IPS-15b (cell line): ENCODE data around the gene FGF10.

Source experiments
- H3K27me3 ChIP-seq: one replicate; pipeline ENCODE4 v1.6.1; 2013; ENCODE audit warnings: low read length; ENCODE audit not compliant: control insufficient read depth, insufficient read depth
- H3K36me3 ChIP-seq: one replicate; pipeline ENCODE4 v1.6.1; 2013; ENCODE audit warnings: low read length; ENCODE audit not compliant: control insufficient read depth, insufficient read depth
- H3K4me1 ChIP-seq: one replicate; pipeline ENCODE4 v1.6.1; 2013; ENCODE audit warnings: mild to moderate bottlenecking, low read length; ENCODE audit not compliant: control insufficient read depth, insufficient read depth
- H3K4me3 ChIP-seq: one replicate; pipeline ENCODE4 v1.5.1; 2013; ENCODE audit warnings: low read depth, low read length
- H3K9ac ChIP-seq: one replicate; pipeline ENCODE4 v1.6.1; 2013; ENCODE audit warnings: low read depth, mild to moderate bottlenecking, low read length
- H3K9me3 ChIP-seq: one replicate; pipeline ENCODE4 v1.6.1; 2013; ENCODE audit warnings: mild to moderate bottlenecking, low read length; ENCODE audit not compliant: control insufficient read depth, insufficient read depth

Gene FGF10

DNA sequence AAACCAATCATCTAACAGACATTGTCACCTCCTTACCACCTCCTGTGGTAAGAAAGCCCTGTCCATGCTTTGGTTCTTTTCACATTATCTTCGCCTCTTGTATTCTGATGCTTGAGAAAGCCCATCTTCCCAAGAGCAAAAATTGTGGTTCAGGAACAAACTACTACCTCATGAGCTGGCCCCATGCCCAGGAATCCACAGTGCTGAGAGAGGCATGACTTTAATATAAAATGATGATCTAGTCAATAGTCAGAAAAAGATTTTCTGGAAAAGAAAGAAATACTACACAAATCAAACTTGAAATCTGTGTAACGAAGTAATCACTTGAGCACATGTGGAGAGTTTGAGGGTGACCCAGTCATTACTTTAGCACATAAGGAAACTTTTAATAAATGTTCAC is 94.7 kb downstream of the FGF10 start:
- no peaks in the 10 kb centered on the region for H3K4me1 ChIP-seq
- no peaks in the 10 kb centered on the region for H3K36me3 ChIP-seq
- H3K4me3 ChIP-seq, result no peak overlapping the region
- H3K9ac ChIP-seq, result no peak overlapping the region
- H3K27me3 ChIP-seq, result no peaks in the 10 kb centered on the region
- H3K9me3 ChIP-seq, result no peaks in the 10 kb centered on the region

DNA sequence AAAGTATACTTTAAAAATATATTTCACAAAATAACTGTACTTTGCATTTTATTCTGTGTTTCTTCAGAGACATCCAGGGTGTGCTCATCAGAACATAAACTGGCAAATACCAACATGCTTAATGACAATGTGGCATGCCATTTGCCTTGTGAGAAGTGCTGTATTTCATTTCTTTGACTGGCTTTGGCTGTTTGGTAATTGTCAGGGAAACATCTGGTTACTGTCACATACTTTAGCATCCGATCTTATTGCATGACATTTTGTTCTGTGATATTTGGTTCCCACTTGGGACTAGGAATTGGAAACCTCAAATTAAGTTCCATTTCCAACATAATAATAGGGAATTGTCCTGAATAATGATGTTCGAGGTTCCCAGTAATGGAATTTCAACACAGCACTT is 96.5 kb downstream of the FGF10 start:
- H3K36me3 ChIP-seq, result no peaks in the 10 kb centered on the region
- H3K4me3 ChIP-seq, result no peak overlapping the region
- H3K9ac ChIP-seq, result no peak overlapping the region

DNA sequence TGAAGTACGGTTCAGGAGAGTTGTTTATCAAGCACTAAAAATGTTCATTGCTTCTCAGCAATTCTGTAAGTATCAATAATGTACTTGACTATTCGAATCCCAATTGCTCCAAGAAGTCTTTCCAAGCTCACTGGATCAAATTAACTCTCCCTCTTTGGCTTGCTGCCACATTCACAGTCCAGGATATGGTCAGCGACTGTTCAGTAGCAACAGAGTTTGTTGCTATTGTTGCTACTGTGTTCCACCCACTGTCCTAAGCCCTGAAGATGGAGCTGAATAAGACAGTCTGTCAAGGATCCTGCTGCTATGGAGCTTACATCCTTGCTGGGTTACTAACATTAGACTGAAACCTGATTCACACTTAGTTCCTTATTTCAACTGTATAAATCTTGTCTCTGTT is 110.8 kb downstream of the FGF10 start:
- no peaks in the 10 kb centered on the region for H3K9me3 ChIP-seq
- H3K4me1 ChIP-seq, result no peaks in the 10 kb centered on the region
- no peaks in the 10 kb centered on the region for H3K27me3 ChIP-seq
- no peak overlapping the region for H3K9ac ChIP-seq
- H3K36me3 ChIP-seq, result no peaks in the 10 kb centered on the region
- H3K4me3 ChIP-seq, result no peak overlapping the region

More for the DNA sequence above, 96.5 kb downstream of the FGF10 start:
- Histone ChIP-seq H3K9me3 (no peaks in the 10 kb centered on the region), H3K4me1 (no peaks in the 10 kb centered on the region), H3K27me3 (no peaks in the 10 kb centered on the region)

DNA sequence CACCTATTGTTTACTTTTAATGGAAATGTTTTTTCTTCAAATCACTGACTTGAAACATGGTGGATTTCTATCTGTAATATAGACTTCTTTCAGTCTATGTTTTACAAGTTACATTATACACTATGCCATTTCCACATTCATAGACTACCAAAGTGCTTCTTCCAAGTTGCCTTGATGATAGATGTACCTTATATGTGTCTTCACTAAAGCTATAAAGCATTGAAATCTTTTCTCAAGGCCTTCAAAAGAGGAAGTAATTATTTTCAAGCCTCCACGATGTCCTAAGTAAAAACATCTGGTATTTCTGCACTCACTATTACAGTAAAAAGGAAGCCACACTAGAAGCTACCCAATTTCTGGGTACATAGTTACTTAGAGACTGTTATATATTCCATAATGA is 113.3 kb downstream of the FGF10 start:
- H3K27me3 ChIP-seq, result no peaks in the 10 kb centered on the region
- H3K4me3 ChIP-seq, result no peak overlapping the region
- no peak overlapping the region for H3K9ac ChIP-seq
- no peaks in the 10 kb centered on the region for H3K4me1 ChIP-seq
- no peaks in the 10 kb centered on the region for H3K36me3 ChIP-seq
- H3K9me3 ChIP-seq, result no peaks in the 10 kb centered on the region

DNA sequence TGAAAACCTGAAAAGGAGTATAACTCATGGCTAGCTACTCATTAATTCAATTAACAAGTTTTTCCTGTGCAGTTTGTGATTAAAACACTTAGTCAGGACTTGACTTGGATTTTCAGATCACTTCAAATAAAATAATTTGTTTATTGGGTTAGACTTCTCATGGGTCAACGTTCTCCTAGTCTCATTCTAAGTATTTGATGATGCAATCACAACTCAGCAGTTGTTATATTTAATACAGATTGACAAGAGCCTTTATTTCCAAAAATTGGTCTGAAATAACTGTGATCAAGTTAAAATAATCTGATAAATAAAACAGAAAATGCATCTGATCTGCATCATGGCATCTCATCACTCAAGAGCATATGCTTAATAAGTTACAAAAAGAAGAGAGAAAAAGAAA is 113.9 kb downstream of the FGF10 start:
- Histone ChIP-seq H3K9me3 (no peaks in the 10 kb centered on the region), H3K9ac (no peak overlapping the region), H3K36me3 (no peaks in the 10 kb centered on the region), H3K4me1 (no peaks in the 10 kb centered on the region), H3K27me3 (no peaks in the 10 kb centered on the region), H3K4me3 (no peak overlapping the region)

DNA sequence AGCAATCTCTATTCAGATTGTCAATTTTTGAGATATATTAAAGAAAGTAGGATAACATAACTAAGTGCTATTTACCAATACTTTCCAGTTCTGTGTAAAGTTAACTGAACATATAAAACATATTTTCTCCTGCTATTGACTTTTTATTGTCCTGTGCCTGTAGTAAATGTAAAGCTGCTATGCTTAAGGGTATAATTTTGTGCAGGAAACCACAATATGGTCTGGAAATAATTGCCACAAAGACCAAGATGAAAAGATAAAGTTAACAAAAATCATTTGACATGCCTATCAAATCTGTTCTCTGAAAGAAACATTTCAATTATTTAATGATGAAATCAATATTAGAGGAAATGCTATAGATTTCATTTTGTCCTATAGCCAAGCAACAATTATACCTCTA is 121.3 kb downstream of the FGF10 start:
- Histone ChIP-seq H3K9me3 (no peaks in the 10 kb centered on the region), H3K27me3 (no peaks in the 10 kb centered on the region), H3K9ac (no peak overlapping the region), H3K36me3 (no peaks in the 10 kb centered on the region), H3K4me1 (no peaks in the 10 kb centered on the region), H3K4me3 (no peak overlapping the region)

DNA sequence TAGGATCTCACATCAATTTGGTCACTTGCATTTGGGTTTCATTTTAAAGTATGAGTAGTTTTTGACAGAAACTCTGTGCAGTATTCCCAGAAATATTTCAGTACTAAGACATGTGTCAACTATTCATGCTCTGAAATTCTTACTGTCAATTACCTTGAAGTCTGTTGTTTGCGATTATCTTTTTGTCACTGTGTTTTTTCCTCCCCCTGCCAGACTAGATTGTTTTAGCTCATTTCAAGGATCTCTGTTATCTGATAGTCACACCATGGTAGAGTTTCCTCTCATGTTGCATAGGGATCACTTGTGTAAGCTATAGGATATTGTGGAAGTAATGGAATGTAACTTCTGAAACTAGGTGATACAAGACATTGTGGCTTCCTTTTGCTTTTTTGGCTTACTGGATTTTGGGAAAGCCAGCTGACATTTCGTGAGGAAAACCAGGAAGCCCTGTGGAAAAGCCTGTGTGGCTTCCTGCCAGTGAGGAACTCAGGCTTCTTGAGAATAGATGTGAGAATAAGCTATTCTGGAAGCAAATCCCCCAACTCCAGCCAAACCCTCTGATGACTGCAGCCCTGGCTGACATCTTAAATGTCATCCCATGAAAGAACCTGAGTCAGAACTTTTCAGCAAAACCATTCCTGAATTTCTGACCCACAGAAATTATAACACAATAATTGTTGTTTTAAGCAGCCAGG is 122.2 kb downstream of the FGF10 start:
- Histone ChIP-seq H3K4me1 (no peaks in the 10 kb centered on the region), H3K4me3 (no peak overlapping the region), H3K27me3 (no peaks in the 10 kb centered on the region), H3K9me3 (no peaks in the 10 kb centered on the region), H3K36me3 (no peaks in the 10 kb centered on the region), H3K9ac (no peak overlapping the region)

DNA sequence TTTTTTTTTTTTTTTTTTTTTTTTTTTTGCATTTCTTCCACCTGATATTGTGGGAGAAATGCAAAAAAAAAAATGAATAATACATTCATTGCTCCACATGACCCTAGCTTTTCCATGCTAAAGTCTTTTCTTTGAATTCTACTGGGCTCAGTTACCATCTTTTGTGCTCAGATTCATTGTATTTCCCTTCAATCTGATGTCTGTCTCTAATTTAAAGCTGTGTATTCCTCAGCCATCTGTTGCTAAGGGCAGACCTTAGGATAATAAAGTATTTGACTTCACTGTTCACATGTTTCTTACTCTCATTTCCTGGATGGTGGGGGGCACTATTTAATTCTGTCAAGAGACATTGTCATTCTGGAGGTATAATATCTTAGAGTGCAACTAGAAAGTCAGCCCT is 123.5 kb downstream of the FGF10 start:
- H3K9me3 ChIP-seq, result no peaks in the 10 kb centered on the region
- H3K36me3 ChIP-seq, result no peaks in the 10 kb centered on the region
- H3K9ac ChIP-seq, result no peak overlapping the region
- no peak overlapping the region for H3K4me3 ChIP-seq
- no peaks in the 10 kb centered on the region for H3K4me1 ChIP-seq
- H3K27me3 ChIP-seq, result no peaks in the 10 kb centered on the region

DNA sequence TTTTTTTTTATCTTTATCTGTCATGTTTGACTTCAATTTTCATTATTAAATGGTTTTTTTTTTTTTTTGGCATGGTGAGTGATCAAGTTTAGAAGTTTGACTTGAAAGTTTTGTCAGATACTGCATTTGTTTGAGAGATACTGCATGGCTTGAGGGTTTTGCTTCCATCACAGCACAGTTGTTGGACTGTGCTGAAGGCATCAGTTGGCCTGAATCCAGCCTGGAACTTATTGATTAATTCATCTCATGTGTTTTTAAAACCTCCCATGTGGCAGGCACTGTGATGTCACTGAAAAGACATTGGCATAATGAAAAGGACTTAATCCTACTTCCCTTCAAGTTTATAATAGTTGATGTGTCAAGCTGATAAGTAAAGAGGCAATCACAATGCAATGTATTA is 128.4 kb downstream of the FGF10 start:
- no peak overlapping the region for H3K9ac ChIP-seq
- no peaks in the 10 kb centered on the region for H3K36me3 ChIP-seq
- H3K4me3 ChIP-seq, result no peak overlapping the region
- no peaks in the 10 kb centered on the region for H3K4me1 ChIP-seq
- H3K9me3 ChIP-seq, result no peaks in the 10 kb centered on the region
- no peaks in the 10 kb centered on the region for H3K27me3 ChIP-seq

DNA sequence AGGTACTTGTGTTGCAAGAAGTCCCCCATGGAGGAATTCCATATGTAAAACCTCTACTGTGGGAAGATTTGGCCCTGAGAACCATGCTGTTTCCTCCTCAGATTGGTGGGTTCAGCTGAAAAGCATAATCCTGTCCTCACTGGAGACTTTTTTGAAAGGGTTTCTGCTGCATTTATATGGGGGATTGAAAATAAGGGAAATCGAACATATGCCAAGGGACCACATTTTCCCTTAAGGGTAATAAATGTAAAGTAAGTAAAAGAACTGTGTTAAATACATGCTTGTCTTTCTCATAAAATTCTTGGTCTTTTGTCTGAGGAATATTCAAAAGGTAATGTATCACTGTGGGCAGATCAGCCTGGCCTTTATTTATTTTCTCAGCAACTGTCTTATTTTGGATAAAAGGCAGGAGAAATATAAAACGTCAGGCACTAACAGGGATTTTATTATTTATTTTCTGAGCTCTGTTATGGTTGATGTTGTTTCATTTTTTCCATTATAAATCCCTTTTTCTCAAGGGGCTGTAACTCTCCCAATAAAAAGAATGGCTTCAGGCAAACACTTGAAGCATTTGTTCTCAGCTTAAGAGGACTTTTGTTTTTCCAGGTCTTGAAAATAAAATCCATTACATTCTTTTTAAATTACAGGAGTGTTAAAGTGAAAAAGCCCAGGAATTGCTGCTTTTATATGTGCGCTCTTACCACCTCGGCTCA is 131.4 kb downstream of the FGF10 start:
- H3K9ac ChIP-seq, result no peak overlapping the region
- H3K9me3 ChIP-seq, result no peaks in the 10 kb centered on the region
- H3K4me1 ChIP-seq, result no peaks in the 10 kb centered on the region
- H3K4me3 ChIP-seq, result no peak overlapping the region
- no peaks in the 10 kb centered on the region for H3K27me3 ChIP-seq
- H3K36me3 ChIP-seq, result no peaks in the 10 kb centered on the region

DNA sequence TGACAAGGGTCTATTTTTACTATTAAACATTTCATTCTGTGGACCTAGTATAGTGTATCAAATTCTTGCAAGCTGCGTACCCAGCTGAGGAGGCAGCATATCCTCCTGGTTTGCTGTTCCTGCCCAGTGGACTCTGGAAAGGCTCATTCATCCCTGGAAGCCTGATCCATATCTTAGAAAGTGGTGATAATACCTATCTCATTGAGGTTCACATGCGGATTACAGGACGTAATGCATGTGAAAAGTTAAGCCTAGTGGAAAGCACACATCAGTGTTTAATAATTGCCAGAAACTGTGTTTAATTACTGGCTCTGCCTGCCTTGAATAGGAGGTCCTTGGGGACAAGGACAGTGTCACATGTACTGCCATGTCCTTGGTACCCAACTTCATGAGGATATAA is 132.0 kb downstream of the FGF10 start:
- H3K36me3 ChIP-seq, result no peaks in the 10 kb centered on the region
- no peaks in the 10 kb centered on the region for H3K27me3 ChIP-seq
- H3K4me3 ChIP-seq, result no peak overlapping the region
- no peak overlapping the region for H3K9ac ChIP-seq
- H3K9me3 ChIP-seq, result no peaks in the 10 kb centered on the region
- H3K4me1 ChIP-seq, result no peaks in the 10 kb centered on the region
